ENCODE measurements around the gene RNF113B. TPM values are rescaled to one million over a fixed set of nuclear protein-coding genes. Genes with fewer than 3 reads are reported as not detected.
A peak's percentile ranks its signal among the peaks of the same experiment; 100 is the strongest.

Gene RNF113B
- total and polyA plus RNA-seq, 2 of the 13 experiments (the other 11 are each of a cell fraction or from before 2014, with no cell fraction given): not detected

DNA sequence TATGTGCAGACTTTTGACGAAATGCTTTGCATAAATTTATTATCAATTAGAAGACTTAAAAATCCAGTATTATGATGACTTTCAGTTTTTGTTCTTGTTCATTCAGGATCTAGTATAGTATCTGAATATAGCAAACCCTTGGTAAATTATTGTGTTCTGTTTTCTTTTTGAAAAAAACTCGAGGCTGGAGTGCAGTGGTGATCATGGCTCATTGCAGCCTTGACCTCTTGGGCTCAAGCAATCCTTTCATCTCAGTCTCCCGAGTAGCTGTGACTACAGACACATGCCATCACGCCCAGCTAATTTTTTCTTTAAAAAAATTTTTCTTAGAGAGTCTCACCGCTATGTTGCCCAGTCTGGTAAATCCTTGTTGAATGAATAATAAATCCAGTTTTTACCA is 29.5 kb downstream of the RNF113B start (continued):
- TF ChIP-seq JARID2 (CRISPR knock-in tag; IDR thresholded peaks at IDR 0.05; ENCODE audit: insufficient replicate concordance) (no peak), ZNF556 (CRISPR knock-in tag; IDR thresholded peaks at IDR 0.05; ENCODE audit: borderline replicate concordance) (no peak), SKI (IDR thresholded peaks at IDR 0.05; ENCODE audit: partially characterized antibody) (peak; percentile 34), FOXO4 (CRISPR knock-in tag; conservative IDR thresholded peaks at IDR 0.05) (no peak), HMGA1 (CRISPR knock-in tag; conservative IDR thresholded peaks at IDR 0.05) (no peak), NR2C2 (CRISPR knock-in tag; IDR thresholded peaks at IDR 0.05; ENCODE audit: borderline replicate concordance) (peak; percentile 61), ZNF609 (CRISPR knock-in tag; IDR thresholded peaks at IDR 0.05; ENCODE audit: borderline replicate concordance) (peak; percentile 45; the same call in 1 of the 2 replicates), ZNF441 (CRISPR knock-in tag; IDR thresholded peaks at IDR 0.05; ENCODE audit: borderline replicate concordance) (no peak), ZNF160 (CRISPR knock-in tag; IDR thresholded peaks at IDR 0.05) (no peak), SPEN (CRISPR knock-in tag; IDR thresholded peaks at IDR 0.05; ENCODE audit: low read depth) (0 out of 2 replicates have a peak, but pooled peaks have one; percentile 16), ARNT (IDR thresholded peaks at IDR 0.05) (no peak), ZNF7 (CRISPR knock-in tag; IDR thresholded peaks at IDR 0.05) (no peak)
- TF ChIP-seq, protein P1, sequence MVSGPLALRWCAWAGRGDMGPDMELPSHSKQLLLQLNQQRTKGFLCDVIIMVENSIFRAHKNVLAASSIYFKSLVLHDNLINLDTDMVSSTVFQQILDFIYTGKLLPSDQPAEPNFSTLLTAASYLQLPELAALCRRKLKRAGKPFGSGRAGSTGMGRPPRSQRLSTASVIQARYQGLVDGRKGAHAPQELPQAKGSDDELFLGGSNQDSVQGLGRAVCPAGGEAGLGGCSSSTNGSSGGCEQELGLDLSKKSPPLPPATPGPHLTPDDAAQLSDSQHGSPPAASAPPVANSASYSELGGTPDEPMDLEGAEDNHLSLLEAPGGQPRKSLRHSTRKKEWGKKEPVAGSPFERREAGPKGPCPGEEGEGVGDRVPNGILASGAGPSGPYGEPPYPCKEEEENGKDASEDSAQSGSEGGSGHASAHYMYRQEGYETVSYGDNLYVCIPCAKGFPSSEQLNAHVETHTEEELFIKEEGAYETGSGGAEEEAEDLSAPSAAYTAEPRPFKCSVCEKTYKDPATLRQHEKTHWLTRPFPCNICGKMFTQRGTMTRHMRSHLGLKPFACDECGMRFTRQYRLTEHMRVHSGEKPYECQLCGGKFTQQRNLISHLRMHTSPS (CRISPR knock-in tag; IDR thresholded peaks at IDR 0.05; ENCODE audit: low read depth): no peak
- TF ChIP-seq, protein P2, sequence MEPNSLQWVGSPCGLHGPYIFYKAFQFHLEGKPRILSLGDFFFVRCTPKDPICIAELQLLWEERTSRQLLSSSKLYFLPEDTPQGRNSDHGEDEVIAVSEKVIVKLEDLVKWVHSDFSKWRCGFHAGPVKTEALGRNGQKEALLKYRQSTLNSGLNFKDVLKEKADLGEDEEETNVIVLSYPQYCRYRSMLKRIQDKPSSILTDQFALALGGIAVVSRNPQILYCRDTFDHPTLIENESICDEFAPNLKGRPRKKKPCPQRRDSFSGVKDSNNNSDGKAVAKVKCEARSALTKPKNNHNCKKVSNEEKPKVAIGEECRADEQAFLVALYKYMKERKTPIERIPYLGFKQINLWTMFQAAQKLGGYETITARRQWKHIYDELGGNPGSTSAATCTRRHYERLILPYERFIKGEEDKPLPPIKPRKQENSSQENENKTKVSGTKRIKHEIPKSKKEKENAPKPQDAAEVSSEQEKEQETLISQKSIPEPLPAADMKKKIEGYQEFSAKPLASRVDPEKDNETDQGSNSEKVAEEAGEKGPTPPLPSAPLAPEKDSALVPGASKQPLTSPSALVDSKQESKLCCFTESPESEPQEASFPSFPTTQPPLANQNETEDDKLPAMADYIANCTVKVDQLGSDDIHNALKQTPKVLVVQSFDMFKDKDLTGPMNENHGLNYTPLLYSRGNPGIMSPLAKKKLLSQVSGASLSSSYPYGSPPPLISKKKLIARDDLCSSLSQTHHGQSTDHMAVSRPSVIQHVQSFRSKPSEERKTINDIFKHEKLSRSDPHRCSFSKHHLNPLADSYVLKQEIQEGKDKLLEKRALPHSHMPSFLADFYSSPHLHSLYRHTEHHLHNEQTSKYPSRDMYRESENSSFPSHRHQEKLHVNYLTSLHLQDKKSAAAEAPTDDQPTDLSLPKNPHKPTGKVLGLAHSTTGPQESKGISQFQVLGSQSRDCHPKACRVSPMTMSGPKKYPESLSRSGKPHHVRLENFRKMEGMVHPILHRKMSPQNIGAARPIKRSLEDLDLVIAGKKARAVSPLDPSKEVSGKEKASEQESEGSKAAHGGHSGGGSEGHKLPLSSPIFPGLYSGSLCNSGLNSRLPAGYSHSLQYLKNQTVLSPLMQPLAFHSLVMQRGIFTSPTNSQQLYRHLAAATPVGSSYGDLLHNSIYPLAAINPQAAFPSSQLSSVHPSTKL (CRISPR knock-in tag; IDR thresholded peaks at IDR 0.05): peak; percentile 80
- TF ChIP-seq, protein P3, sequence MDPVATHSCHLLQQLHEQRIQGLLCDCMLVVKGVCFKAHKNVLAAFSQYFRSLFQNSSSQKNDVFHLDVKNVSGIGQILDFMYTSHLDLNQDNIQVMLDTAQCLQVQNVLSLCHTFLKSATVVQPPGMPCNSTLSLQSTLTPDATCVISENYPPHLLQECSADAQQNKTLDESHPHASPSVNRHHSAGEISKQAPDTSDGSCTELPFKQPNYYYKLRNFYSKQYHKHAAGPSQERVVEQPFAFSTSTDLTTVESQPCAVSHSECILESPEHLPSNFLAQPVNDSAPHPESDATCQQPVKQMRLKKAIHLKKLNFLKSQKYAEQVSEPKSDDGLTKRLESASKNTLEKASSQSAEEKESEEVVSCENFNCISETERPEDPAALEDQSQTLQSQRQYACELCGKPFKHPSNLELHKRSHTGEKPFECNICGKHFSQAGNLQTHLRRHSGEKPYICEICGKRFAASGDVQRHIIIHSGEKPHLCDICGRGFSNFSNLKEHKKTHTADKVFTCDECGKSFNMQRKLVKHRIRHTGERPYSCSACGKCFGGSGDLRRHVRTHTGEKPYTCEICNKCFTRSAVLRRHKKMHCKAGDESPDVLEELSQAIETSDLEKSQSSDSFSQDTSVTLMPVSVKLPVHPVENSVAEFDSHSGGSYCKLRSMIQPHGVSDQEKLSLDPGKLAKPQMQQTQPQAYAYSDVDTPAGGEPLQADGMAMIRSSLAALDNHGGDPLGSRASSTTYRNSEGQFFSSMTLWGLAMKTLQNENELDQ (CRISPR knock-in tag; IDR thresholded peaks at IDR 0.05; ENCODE audit: borderline replicate concordance): no peak
